Measurements from ENCODE around the gene RALB.
"Not testable (repeated sequence)": the region's sequence is repeated elsewhere in the genome, so short reads cannot be mapped to it uniquely, and the experiment has no call there.

RALB gene

GRCh38 chr2:120305937-120306490 is 53.4 kb downstream of the RALB start:
- Histone ChIP-seq H3K9ac (no peak overlapping the region), H3K27ac (no peak overlapping the region), H3K9me3 (replicated peaks in 1 of 11) (no peaks in the 10 kb centered on the region), H3K27me3 (no peaks in the 10 kb centered on the region), H3K4me1 (peaks cover 24 to 37% (median 33%) of the 10 kb centered on the region in 10 experiments), H4K20me1 (peaks cover 0 to 22% (median 0%) of the 10 kb centered on the region in 11 experiments; a peak in 4 of 22 replicates), H3K4me3 (no peak overlapping the region), H3K36me3 (peaks cover 0 to 20% (median 0%) of the 10 kb centered on the region in 11 experiments; a peak in 5 of 22 replicates), H3K4me2 (peak overlapping the region in 8 of 11 experiments; percentile 12 to 80 (median 50); a peak in 14 of 22 replicates)
- no peak for TF ChIP-seq Cebpa-rat (IDR thresholded peaks at IDR 0.05)

GRCh38 chr2:120307482-120307881 is 54.8 kb downstream of the RALB start:
- Histone ChIP-seq H3K9ac (no peak overlapping the region), H3K4me2 (no peak overlapping the region), H3K36me3 (peaks cover 0 to 10% (median 0%) of the 10 kb centered on the region in 11 experiments; a peak in 2 of 22 replicates), H3K27me3 (no peaks in the 10 kb centered on the region), H4K20me1 (peaks cover 0 to 18% (median 0%) of the 10 kb centered on the region in 11 experiments; a peak in 3 of 22 replicates), H3K9me3 (replicated peaks in 1 of 11) (no peaks in the 10 kb centered on the region), H3K4me1 (peaks cover 12 to 23% (median 18%) of the 10 kb centered on the region in 10 experiments), H3K27ac (no peak overlapping the region), H3K4me3 (no peak overlapping the region)
- no peak for TF ChIP-seq Cebpa-rat (IDR thresholded peaks at IDR 0.05)

- Histone ChIP-seq H3K4me3 (no peak overlapping the region), H3K9ac (no peak overlapping the region)
These were observed 55.6 kb downstream of the RALB start for GRCh38 chr2:120308038-120308910.

GRCh38 chr2:120310136-120310535 is 57.5 kb downstream of the RALB start:
- Histone ChIP-seq H3K4me1 (peaks cover 18 to 38% (median 33%) of the 10 kb centered on the region in 10 experiments), H3K9me3 (replicated peaks in 1 of 11) (no peaks in the 10 kb centered on the region), H3K9ac (no peak overlapping the region; a peak in 1 of 22 replicates), H3K36me3 (no peaks in the 10 kb centered on the region), H3K27ac (no peak overlapping the region), H4K20me1 (peaks cover 0 to 8% (median 0%) of the 10 kb centered on the region in 11 experiments; a peak in 2 of 22 replicates), H3K4me3 (no peak overlapping the region), H3K4me2 (no peak overlapping the region), H3K27me3 (peaks cover 0 to 13% (median 0%) of the 10 kb centered on the region in 11 experiments; a peak in 2 of 22 replicates)
- no peak for TF ChIP-seq Cebpa-rat (IDR thresholded peaks at IDR 0.05)

More at GRCh38 chr2:120308038-120308910, 55.6 kb downstream of the RALB start:
- H3K9me3 ChIP-seq (replicated peaks in 1 of 11), result no peaks in the 10 kb centered on the region
- peaks cover 12 to 21% (median 17%) of the 10 kb centered on the region in 10 experiments for H3K4me1 ChIP-seq
- no peak overlapping the region for H3K4me2 ChIP-seq
- peaks cover 0 to 11% (median 0%) of the 10 kb centered on the region in 11 experiments; a peak in 3 of 22 replicates for H4K20me1 ChIP-seq
- H3K27ac ChIP-seq, result no peak overlapping the region
- H3K27me3 ChIP-seq, result no peaks in the 10 kb centered on the region; a peak in 1 of 22 replicates
- peaks cover 0 to 7% (median 0%) of the 10 kb centered on the region in 11 experiments; a peak in 2 of 22 replicates for H3K36me3 ChIP-seq
- TF ChIP-seq Cebpa-rat (IDR thresholded peaks at IDR 0.05), result no peak

GRCh38 chr2:120310841-120311240 is 58.2 kb downstream of the RALB start:
- not testable (repeated sequence) for H3K9ac ChIP-seq; H3K9me3 ChIP-seq (replicated peaks in 1 of 11); H4K20me1 ChIP-seq; H3K36me3 ChIP-seq; H3K4me3 ChIP-seq; H3K4me2 ChIP-seq; H3K27ac ChIP-seq
- Histone ChIP-seq H3K4me1 (peaks cover 12 to 39% (median 33%) of the 10 kb centered on the region in 10 experiments), H3K27me3 (peaks cover 0 to 13% (median 0%) of the 10 kb centered on the region in 11 experiments; a peak in 2 of 22 replicates)

GRCh38 chr2:120312076-120312475 is 59.4 kb downstream of the RALB start:
- Histone ChIP-seq H3K27ac (no peak overlapping the region), H3K9me3 (replicated peaks in 1 of 11) (no peaks in the 10 kb centered on the region), H3K4me3 (no peak overlapping the region), H3K36me3 (no peaks in the 10 kb centered on the region), H3K4me2 (no peak overlapping the region), H4K20me1 (peaks cover 0 to 4% (median 0%) of the 10 kb centered on the region in 11 experiments; a peak in 1 of 22 replicates), H3K4me1 (peaks cover 6 to 36% (median 28%) of the 10 kb centered on the region in 10 experiments), H3K9ac (no peak overlapping the region), H3K27me3 (peaks cover 0 to 13% (median 0%) of the 10 kb centered on the region in 11 experiments; a peak in 2 of 22 replicates)
- TF ChIP-seq Cebpa-rat (IDR thresholded peaks at IDR 0.05), result no peak

- H3K36me3 ChIP-seq, result no peaks in the 10 kb centered on the region
- H3K4me3 ChIP-seq, result no peak overlapping the region
- no peak overlapping the region for H3K27ac ChIP-seq
- TF ChIP-seq Cebpa-rat (IDR thresholded peaks at IDR 0.05), result no peak
- peaks cover 0 to 13% (median 0%) of the 10 kb centered on the region in 11 experiments; a peak in 2 of 22 replicates for H3K27me3 ChIP-seq
- no peaks in the 10 kb centered on the region for H3K9me3 ChIP-seq (replicated peaks in 1 of 11)
- peaks cover 6 to 35% (median 29%) of the 10 kb centered on the region in 10 experiments for H3K4me1 ChIP-seq
- peaks cover 0 to 4% (median 0%) of the 10 kb centered on the region in 11 experiments; a peak in 1 of 22 replicates for H4K20me1 ChIP-seq
- peak overlapping the region in 1 of 11 experiments; percentile 31; a peak in 2 of 22 replicates for H3K9ac ChIP-seq
- H3K4me2 ChIP-seq, result peak overlapping the region; percentile 53 to 87 (median 62)
These were observed 60.4 kb downstream of the RALB start for GRCh38 chr2:120312860-120313694.

All from BLaER1 treated with 17β-estradiol and CSF1 and Interleukin-3, amounts not matched to agents 10 nM and 100 nM (cell line).